ENCODE data around the gene NANP. TPM values are rescaled to one million over a fixed set of nuclear protein-coding genes. Genes with fewer than 3 reads are reported as not detected.

The NANP gene
- total and polyA plus RNA-seq, 4 donors = 1.5 to 5.0 (median 3.2) TPM

DNA sequence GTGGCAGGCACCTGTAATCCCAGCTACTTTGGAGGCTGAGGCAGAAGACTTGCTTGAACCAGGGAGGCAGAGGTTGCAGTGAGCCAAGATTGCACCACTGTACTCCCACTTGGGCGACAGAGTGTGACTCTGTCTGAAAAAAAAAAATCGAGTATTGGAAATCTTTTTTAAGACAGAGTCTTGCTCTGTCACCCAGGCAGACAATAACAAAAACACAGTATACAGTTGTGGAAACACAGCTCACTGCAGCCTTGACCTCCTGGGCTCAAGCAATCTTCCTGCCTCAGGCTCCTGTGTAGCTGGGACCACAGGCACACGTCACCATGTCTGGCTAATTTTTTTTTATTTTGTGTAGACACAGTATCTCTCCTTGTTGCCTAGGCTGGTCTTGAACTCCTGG is 15.0 kb downstream of the NANP start:
- TF ChIP-seq GABPA (IDR thresholded peaks at IDR 0.05 in 1 of 2, conservative IDR thresholded peaks at IDR 0.05 in 1 of 2) = no peak
- TF ChIP-seq, protein P1, sequence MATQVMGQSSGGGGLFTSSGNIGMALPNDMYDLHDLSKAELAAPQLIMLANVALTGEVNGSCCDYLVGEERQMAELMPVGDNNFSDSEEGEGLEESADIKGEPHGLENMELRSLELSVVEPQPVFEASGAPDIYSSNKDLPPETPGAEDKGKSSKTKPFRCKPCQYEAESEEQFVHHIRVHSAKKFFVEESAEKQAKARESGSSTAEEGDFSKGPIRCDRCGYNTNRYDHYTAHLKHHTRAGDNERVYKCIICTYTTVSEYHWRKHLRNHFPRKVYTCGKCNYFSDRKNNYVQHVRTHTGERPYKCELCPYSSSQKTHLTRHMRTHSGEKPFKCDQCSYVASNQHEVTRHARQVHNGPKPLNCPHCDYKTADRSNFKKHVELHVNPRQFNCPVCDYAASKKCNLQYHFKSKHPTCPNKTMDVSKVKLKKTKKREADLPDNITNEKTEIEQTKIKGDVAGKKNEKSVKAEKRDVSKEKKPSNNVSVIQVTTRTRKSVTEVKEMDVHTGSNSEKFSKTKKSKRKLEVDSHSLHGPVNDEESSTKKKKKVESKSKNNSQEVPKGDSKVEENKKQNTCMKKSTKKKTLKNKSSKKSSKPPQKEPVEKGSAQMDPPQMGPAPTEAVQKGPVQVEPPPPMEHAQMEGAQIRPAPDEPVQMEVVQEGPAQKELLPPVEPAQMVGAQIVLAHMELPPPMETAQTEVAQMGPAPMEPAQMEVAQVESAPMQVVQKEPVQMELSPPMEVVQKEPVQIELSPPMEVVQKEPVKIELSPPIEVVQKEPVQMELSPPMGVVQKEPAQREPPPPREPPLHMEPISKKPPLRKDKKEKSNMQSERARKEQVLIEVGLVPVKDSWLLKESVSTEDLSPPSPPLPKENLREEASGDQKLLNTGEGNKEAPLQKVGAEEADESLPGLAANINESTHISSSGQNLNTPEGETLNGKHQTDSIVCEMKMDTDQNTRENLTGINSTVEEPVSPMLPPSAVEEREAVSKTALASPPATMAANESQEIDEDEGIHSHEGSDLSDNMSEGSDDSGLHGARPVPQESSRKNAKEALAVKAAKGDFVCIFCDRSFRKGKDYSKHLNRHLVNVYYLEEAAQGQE (IDR thresholded peaks at IDR 0.05) = no peak
- TF ChIP-seq RXRA (IDR thresholded peaks at IDR 0.05) = no peak
- TF ChIP-seq, protein P2, sequence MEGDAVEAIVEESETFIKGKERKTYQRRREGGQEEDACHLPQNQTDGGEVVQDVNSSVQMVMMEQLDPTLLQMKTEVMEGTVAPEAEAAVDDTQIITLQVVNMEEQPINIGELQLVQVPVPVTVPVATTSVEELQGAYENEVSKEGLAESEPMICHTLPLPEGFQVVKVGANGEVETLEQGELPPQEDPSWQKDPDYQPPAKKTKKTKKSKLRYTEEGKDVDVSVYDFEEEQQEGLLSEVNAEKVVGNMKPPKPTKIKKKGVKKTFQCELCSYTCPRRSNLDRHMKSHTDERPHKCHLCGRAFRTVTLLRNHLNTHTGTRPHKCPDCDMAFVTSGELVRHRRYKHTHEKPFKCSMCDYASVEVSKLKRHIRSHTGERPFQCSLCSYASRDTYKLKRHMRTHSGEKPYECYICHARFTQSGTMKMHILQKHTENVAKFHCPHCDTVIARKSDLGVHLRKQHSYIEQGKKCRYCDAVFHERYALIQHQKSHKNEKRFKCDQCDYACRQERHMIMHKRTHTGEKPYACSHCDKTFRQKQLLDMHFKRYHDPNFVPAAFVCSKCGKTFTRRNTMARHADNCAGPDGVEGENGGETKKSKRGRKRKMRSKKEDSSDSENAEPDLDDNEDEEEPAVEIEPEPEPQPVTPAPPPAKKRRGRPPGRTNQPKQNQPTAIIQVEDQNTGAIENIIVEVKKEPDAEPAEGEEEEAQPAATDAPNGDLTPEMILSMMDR (IDR thresholded peaks at IDR 0.05; ENCODE audit: low read depth, low read length, missing input control) = no peak
- TF ChIP-seq, protein P3, sequence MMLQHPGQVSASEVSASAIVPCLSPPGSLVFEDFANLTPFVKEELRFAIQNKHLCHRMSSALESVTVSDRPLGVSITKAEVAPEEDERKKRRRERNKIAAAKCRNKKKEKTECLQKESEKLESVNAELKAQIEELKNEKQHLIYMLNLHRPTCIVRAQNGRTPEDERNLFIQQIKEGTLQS (IDR thresholded peaks at IDR 0.05) = no peak
- no peak for TF ChIP-seq NR2F2 (IDR thresholded peaks at IDR 0.05)
- no peak for TF ChIP-seq HNF4G (IDR thresholded peaks at IDR 0.05)
- Histone ChIP-seq H3K9ac (ENCODE audit: low read depth in 1 of 2, low read length in 2 of 2) (no peak overlapping the region), H3K4me1 (ENCODE audit: control insufficient read depth in 4 of 4, insufficient read depth in 4 of 4, low read length in 3 of 4) (no peaks in the 10 kb centered on the region), H3K27me3 (ENCODE audit: control insufficient read depth in 4 of 4, insufficient read depth in 4 of 4, low read length in 3 of 4) (no peaks in the 10 kb centered on the region), H3K4me3 (ENCODE audit: low read depth in 1 of 3, low read length in 3 of 3) (no peak overlapping the region), H3K9me3 (ENCODE audit: control insufficient read depth in 4 of 4, low read length in 3 of 4) (no peaks in the 10 kb centered on the region), H3K27ac (ENCODE audit: low read depth in 1 of 2, low read length in 2 of 2) (no peak overlapping the region), H3K36me3 (ENCODE audit: control insufficient read depth in 4 of 4, insufficient read depth in 3 of 4, low read depth in 1 of 4, low read length in 3 of 4) (no peaks in the 10 kb centered on the region)
- no peak for DNase-seq (ENCODE audit: low spot score)
- WGBS = 87% methylated on average over 3 of the region's 3 CpGs

DNA sequence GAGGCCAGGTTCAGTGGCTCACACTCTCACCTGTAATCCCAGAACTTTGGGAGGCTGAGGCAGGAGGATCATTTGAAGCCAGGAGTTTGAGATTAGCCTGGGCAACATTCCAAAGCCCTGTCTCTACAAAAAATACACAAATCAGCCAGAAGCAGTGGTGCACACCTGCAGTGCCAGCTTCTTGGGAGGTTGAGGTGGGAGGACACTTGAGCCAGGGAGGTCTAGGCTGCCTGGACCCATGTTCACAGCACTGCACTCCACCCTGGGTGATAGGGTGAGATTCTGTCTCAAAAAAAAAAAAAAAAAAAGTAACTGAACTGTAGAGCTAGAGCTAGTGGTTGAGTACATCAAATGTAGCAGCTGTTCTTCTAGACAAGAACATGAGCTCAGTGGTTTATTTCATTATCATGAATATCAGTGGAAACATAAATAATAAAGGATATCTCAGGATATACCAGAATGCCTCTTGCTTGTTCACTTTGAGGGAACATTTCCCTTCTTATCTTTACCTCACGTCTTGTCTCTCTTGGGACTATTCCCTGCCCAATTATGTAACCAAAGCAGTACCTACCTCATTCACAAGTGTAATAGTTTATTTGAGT is 17.6 kb downstream of the NANP start:
- no peak for TF ChIP-seq TAF1 (conservative IDR thresholded peaks at IDR 0.05)
- no peak overlapping the region for H3K9ac ChIP-seq (ENCODE audit: low read depth in 1 of 2, low read length in 2 of 2)
- no peak for DNase-seq (ENCODE audit: low spot score)
- H3K27me3 ChIP-seq (ENCODE audit: control insufficient read depth in 4 of 4, insufficient read depth in 4 of 4, low read length in 3 of 4) = no peaks in the 10 kb centered on the region
- no peaks in the 10 kb centered on the region for H3K9me3 ChIP-seq (ENCODE audit: control insufficient read depth in 4 of 4, low read length in 3 of 4)
- no peak overlapping the region for H3K4me3 ChIP-seq (ENCODE audit: low read depth in 1 of 3, low read length in 3 of 3)
- H3K27ac ChIP-seq (ENCODE audit: low read depth in 1 of 2, low read length in 2 of 2) = no peak overlapping the region
- 81% methylated on average over 1 of the region's 1 CpG for WGBS
- H3K4me1 ChIP-seq (ENCODE audit: control insufficient read depth in 4 of 4, insufficient read depth in 4 of 4, low read length in 3 of 4) = peaks cover 3 to 5% (median 4%) of the 10 kb centered on the region in 4 donors
- no peaks in the 10 kb centered on the region for H3K36me3 ChIP-seq (ENCODE audit: control insufficient read depth in 4 of 4, insufficient read depth in 3 of 4, low read depth in 1 of 4, low read length in 3 of 4)

DNA sequence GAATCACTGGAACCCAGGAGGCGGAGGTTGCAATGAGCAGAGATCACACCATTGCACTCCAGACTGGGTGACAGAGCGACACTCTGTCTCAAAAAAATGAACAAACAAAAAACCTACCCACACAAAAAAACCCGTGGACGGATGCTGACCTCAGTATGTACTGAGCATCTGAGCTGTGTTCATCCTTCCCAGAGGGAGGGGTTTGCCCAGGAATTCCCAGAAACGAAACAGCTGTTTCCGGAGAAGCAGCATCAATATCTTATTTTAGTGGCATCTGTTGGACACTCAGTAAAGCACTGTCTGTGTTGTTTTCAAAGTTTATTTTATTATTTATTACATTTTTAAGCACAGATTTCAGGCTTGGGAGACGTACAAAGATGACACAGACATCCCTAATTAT is 18.7 kb downstream of the NANP start:
- TF ChIP-seq HNF4A (conservative IDR thresholded peaks at IDR 0.05) (no peak), FOXA1 (IDR thresholded peaks at IDR 0.05) (no peak), FOXA2 (IDR thresholded peaks at IDR 0.05) (no peak), SP1 (IDR thresholded peaks at IDR 0.05) (no peak), GABPA (IDR thresholded peaks at IDR 0.05 in 1 of 2, conservative IDR thresholded peaks at IDR 0.05 in 1 of 2) (no peak), JUND (IDR thresholded peaks at IDR 0.05) (no peak), RAD21 (IDR thresholded peaks at IDR 0.05) (no peak), YY1 (IDR thresholded peaks at IDR 0.05) (no peak), NR2F2 (IDR thresholded peaks at IDR 0.05) (no peak)
- TF ChIP-seq, protein P4, sequence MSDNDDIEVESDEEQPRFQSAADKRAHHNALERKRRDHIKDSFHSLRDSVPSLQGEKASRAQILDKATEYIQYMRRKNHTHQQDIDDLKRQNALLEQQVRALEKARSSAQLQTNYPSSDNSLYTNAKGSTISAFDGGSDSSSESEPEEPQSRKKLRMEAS (IDR thresholded peaks at IDR 0.05) = no peak
- TF ChIP-seq, protein P5, sequence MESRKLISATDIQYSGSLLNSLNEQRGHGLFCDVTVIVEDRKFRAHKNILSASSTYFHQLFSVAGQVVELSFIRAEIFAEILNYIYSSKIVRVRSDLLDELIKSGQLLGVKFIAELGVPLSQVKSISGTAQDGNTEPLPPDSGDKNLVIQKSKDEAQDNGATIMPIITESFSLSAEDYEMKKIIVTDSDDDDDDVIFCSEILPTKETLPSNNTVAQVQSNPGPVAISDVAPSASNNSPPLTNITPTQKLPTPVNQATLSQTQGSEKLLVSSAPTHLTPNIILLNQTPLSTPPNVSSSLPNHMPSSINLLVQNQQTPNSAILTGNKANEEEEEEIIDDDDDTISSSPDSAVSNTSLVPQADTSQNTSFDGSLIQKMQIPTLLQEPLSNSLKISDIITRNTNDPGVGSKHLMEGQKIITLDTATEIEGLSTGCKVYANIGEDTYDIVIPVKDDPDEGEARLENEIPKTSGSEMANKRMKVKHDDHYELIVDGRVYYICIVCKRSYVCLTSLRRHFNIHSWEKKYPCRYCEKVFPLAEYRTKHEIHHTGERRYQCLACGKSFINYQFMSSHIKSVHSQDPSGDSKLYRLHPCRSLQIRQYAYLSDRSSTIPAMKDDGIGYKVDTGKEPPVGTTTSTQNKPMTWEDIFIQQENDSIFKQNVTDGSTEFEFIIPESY (IDR thresholded peaks at IDR 0.05) = no peak
- TF ChIP-seq, protein P1 (IDR thresholded peaks at IDR 0.05) = no peak
- DNase-seq (ENCODE audit: low spot score) = no peak
- Histone ChIP-seq H3K27ac (ENCODE audit: low read depth in 1 of 2, low read length in 2 of 2) (no peak overlapping the region), H3K36me3 (ENCODE audit: control insufficient read depth in 4 of 4, insufficient read depth in 3 of 4, low read depth in 1 of 4, low read length in 3 of 4) (no peaks in the 10 kb centered on the region), H3K9ac (ENCODE audit: low read depth in 1 of 2, low read length in 2 of 2) (no peak overlapping the region), H3K27me3 (ENCODE audit: control insufficient read depth in 4 of 4, insufficient read depth in 4 of 4, low read length in 3 of 4) (no peaks in the 10 kb centered on the region), H3K4me3 (ENCODE audit: low read depth in 1 of 3, low read length in 3 of 3) (no peak overlapping the region), H3K4me1 (ENCODE audit: control insufficient read depth in 4 of 4, insufficient read depth in 4 of 4, low read length in 3 of 4) (peaks cover 3 to 5% (median 4%) of the 10 kb centered on the region in 4 donors), H3K9me3 (ENCODE audit: control insufficient read depth in 4 of 4, low read length in 3 of 4) (no peaks in the 10 kb centered on the region)
- 74% methylated on average over 7 of the region's 7 CpGs for WGBS
